ENCODE results near the gene MMP24OS.

DNA sequence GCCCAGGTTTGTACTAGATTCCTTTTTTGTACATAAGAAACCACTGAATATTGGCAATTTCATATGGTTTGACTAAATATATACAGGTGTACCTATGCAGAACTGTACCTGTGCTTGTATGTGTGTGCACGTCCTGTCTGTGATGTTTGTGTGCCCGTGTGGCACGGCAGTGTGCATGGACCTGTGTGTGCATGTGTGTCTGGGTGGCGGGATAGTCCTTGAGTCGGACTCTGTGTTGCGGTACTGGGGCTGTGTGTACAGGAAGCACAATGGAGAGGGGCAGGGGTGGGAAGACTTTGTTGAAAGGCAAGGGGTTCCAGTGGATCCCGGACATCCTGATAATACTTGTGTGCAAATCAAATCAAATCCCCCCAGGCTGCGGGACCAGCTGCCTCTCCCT is 17.8 kb upstream of the MMP24OS start:
- TF ChIP-seq, protein P1, sequence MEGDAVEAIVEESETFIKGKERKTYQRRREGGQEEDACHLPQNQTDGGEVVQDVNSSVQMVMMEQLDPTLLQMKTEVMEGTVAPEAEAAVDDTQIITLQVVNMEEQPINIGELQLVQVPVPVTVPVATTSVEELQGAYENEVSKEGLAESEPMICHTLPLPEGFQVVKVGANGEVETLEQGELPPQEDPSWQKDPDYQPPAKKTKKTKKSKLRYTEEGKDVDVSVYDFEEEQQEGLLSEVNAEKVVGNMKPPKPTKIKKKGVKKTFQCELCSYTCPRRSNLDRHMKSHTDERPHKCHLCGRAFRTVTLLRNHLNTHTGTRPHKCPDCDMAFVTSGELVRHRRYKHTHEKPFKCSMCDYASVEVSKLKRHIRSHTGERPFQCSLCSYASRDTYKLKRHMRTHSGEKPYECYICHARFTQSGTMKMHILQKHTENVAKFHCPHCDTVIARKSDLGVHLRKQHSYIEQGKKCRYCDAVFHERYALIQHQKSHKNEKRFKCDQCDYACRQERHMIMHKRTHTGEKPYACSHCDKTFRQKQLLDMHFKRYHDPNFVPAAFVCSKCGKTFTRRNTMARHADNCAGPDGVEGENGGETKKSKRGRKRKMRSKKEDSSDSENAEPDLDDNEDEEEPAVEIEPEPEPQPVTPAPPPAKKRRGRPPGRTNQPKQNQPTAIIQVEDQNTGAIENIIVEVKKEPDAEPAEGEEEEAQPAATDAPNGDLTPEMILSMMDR (IDR thresholded peaks at IDR 0.05 in 8 of 11, conservative IDR thresholded peaks at IDR 0.05 in 3 of 11): no peak
- TF ChIP-seq POLR2A (IDR thresholded peaks at IDR 0.05): no peak
